B cell (primary cell): ENCODE data around the gene SLC37A1.

ENCODE experiments used
- EZH2 ChIP-seq: IDR thresholded peaks from 2 replicates; pipeline ENCODE4 v1.6.1; 2012; ENCODE audit warnings: borderline replicate concordance, low read depth, mild to moderate bottlenecking, moderate library complexity, low read length; ENCODE audit not compliant: insufficient read depth, poor library complexity, severe bottlenecking
- TF ChIP-seq, protein P1 (sequence below): fragments of 200-600 bp; IDR thresholded peaks from one replicate; pipeline ENCODE4 v1.8.0; 2022; ENCODE audit warnings: antibody characterized with exemption, mild to moderate bottlenecking

DNA sequence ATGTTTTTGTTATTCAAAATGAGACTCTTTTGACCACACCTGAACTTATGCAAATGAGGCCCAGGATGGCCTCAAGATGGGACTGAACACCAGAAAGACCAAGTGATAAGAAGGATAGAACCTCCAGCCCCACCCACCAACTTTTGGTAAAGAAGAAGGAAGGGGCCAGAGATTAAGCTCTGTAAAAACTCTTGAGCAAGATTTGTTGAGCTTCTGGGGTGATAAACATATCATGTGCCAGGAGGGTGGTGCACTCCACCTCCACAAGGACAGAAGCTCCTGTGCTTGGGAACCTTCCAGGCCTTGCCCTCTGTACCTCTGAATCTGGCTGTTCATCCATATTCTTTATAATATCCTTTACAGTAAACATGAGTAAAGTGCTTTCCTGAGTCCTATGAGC lies 22.9 kb upstream of the SLC37A1 start:
- TF ChIP-seq, protein P1, sequence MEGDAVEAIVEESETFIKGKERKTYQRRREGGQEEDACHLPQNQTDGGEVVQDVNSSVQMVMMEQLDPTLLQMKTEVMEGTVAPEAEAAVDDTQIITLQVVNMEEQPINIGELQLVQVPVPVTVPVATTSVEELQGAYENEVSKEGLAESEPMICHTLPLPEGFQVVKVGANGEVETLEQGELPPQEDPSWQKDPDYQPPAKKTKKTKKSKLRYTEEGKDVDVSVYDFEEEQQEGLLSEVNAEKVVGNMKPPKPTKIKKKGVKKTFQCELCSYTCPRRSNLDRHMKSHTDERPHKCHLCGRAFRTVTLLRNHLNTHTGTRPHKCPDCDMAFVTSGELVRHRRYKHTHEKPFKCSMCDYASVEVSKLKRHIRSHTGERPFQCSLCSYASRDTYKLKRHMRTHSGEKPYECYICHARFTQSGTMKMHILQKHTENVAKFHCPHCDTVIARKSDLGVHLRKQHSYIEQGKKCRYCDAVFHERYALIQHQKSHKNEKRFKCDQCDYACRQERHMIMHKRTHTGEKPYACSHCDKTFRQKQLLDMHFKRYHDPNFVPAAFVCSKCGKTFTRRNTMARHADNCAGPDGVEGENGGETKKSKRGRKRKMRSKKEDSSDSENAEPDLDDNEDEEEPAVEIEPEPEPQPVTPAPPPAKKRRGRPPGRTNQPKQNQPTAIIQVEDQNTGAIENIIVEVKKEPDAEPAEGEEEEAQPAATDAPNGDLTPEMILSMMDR = no peak
- no peak for TF ChIP-seq EZH2
